GM19099 (cell line): ENCODE measurements around the gene MYL12B.
A peak's percentile ranks its signal among the peaks of the same experiment; 100 is the strongest.

Experiments
- POLR2A ChIP-seq: IDR thresholded peaks from 3 replicates; pipeline ENCODE4 v1.6.1; 2011; ENCODE audit warnings: low read depth; ENCODE audit not compliant: insufficient read length; ENCODE audit errors: extremely low read depth

The MYL12B gene

DNA sequence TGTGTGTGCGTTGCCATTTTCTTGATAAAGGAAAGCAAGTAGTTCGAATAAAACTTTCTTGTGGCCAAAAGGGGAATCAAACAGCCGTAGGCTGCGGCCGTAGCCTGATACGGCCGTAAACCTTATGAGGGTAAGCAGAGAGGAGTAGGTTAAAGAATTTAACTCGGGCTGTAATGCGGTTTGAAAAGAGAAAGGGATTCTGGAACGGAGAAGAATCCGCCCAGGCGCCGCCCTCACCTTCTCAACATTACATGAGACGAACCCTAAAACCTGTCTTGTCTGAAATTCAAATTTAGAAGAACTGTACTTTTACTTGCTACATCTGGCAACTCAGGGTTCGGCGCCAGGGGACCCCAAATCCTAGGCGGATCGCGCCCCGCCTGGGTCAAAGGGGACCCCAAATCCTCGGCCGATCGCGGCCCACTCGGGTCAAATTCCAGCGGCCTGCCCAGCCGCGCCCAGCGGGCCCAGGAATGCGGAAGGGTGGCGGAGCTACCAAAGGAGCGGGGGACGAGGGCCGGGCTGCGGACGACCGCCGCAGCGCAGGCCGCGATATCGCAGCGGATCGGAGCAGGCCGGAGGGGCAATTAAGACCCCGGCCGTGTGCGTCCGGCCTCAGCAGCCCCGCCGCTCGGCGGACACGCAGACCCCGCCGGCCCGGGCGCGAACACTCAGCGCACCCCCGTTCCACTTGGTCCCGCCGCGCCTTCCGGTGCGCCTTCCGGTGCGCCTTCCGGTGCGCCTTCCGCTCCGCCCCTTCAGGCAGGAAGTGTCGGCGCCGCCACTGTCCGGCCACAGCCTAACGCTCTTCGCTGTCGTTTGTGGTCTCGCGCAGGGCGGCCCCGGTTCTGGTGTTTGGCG, at the start of gene MYL12B:
TSS of gene MYL12B (plus strand) at position 761 of the 861 bp plus-strand sequence. CDS start 10,766 bp downstream, outside the sequence.
- peak; percentile 83 for TF ChIP-seq POLR2A

DNA sequence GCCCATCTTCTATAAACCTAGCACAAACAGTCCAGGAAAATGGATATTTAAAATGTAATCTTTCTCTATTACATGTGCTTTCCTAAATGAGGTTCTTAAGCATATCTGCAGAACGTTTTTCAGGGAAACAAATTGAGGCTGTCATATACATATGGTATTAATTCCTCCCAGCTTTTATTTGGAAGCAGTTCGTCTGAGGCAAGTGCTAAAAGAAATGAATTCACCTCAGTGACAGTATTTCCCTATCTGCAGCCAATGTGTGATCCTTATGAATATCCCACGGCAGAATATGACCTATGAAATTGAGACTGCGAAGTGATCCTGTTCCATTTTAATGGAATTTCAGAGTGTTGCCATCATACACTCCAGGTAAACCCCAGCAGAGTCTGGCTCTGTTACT, 49.3 kb upstream of the MYL12B start:
- no peak for TF ChIP-seq POLR2A

DNA sequence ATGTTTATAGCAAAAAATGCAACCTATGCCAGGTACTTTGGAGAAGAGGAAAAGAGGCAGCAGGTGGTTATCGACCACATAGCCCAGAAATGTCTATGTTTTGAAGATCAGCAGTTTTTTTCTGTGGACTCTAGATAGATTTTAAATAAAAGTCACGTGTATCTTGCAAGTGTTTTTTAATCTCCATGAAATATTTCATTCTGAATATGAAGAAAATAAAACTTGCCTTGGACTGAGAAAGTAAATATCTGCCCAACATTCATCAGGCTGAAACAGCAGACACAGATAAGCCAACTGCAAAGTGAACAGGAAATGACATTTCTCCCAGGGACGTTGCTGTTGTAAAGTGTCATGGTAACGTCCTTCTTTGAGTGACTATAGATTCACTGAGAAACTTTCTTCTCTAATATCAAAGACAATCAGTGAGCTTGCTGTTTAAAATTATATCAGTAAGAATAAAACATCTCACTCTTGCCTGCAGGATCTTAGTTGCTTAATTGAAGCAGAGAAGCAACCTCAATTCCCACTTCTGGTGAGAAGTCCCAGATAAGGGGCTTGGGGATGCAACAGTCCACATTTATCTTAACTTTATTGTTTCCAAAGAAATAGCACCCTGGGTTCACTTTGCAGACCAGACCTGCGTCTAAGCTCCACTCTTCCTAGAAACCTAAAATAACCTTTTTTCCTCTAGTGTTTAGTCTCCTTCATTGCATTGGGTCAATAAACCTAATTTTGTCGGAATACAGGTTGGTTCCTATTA, 48.5 kb upstream of the MYL12B start:
- TF ChIP-seq POLR2A, result no peak

DNA sequence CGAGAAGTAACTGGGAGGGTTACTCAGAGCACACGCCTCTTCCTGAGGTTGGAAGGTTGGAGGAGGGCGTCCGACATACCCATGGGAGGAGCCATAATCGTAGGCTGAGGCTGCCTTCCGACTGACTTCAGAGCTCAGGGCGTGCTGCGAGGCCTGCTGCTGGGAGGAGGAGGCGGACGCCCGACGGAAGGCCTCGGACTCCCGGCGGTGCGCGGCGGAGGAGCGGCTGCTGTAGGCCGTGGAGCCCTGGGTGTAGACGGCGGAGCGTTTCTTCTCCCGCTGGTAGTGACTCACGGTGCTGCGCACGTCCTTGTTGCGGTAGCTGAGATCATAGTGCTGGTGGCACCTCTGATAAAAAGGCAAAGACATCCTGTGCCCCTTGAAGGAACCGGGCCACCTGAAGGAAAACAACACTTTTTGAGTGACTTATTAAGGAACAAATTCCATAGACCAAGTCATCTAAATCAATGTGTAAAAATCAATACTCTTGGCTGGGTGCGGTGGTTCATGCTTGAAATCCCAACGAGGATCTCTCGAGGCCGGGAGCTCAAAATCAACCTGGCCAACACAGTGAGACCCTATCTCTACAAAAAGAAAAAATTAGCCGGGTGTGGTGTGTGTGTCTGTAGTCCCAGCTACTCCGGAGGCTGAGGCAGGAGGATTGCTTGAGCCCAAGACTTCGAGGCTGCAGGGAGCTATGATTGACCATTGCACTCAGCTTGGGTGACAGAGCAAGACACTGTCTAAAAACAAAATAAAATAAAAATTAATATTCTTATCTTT, 46.9 kb upstream of the MYL12B start:
- TF ChIP-seq POLR2A, result no peak

DNA sequence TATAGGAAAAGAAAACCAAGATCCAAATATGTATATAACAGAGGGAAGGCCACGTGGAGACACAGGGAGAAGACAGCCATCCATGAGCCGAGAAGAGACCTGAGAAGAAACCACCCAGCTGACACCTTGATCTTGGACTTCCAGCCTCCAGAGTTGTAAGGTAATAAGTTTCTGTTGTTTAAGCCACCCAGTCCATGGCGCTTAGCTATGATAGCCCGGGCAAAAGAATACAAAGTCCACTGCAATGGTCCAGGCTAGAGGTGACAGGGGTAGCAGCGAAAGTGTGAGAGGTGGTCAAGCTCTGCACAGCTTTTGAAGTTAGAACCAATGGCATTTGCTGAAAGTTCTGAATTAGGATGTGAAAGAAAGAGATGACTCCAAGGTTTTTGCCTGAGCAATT, 44.9 kb upstream of the MYL12B start:
- no peak for TF ChIP-seq POLR2A

DNA sequence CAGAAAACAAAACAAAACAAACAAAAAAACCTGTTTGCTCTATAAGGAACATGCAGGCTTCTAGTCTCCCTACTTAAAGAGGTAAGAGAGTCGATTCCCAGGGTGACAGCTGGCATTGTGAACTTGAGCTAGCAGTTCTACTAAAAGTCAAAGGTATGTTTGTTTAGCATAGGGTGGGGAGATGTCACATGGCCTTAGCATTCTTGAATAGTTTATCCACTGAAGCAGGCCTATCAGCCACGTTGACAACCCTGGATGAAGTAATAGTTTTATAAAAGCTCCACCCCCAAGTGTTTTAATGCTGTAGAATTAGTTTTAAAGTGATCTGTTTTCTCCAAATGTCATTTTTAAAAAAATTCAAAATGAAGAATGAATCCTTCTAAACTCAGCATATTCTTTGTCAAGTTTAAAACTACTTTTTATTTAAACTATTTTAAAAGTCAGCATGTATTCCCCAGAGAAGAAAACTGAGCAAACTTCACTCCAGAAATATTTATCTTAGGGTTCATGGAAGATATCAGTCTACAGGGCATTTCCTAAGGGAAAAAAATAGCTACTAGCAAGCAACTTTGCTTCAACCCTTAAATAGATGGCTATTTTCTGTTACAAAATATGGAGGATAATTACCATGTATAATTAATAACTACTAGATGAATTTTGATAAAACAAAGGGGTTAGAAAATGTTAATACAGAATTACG, 43.8 kb upstream of the MYL12B start:
- no peak for TF ChIP-seq POLR2A

DNA sequence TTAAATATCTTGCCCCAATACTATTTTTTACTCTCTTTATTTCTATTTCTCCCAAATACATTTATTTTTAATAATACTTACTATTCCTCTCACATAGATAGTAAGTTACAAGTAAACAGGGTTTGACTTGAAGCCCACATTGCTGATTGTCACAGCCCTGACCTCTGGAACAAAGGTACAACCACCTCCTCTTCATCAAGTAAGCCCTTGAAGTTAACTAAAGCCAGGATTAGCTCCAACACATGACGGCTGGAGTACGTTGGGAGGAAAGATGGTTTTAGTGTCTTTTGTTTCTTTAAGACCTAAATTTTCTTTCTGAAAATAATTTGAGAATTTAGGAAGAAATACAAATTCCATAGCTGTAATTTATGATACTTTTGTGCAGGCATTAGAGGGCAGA, 43.1 kb upstream of the MYL12B start:
- no peak for TF ChIP-seq POLR2A

DNA sequence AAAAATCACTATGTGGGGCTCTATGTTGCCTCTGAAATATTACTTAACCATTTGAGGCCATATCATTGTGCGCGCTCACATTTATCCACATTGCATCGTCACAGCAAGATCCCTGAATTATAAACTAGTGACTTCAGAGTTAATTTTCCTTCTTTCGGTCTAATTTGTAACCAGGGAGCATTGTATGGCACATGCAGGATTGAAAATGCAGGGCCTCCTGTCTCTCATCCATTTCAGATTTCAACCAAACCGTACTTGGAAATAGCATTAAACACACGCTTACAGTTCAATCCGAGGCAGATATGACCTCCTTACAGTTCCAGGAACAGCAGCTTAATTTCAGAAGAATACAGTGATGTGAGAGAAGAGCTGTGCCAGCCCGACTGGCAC, 42.7 kb upstream of the MYL12B start:
- no peak for TF ChIP-seq POLR2A

DNA sequence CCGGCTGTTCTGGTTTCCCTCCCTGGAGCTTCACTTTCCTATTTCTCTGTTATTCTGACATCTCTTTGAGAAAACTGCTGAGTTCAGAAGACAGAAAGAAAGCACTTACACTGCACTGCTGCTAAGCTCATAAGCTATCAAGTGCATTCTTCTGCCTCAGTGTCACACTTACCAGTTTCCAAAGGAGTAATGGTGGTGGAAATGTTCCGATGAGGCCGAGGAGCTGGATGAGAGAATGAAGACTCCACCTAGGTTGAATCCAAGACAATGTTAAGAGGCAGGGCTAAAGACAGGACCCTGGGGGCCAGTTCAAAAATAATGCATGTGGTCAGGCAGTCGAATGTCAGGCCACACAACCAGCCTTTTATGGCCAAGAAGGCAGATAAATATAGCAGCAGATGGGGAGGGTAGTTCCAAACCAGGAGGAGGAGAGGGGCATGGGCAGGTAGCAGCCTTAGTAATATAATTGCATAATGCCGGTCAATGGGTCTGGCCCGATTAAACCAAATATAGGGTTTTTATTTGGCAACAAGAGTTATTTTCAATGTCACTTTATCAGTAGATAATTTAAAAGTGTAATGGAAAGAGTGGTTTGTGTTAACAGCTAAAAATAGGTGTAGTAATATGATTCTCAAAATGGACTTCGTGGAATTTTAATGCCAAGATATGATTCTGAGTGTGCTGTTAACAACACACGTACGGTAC, 42.1 kb upstream of the MYL12B start, which contains the start of gene MYOM1:
TSS of gene MYOM1 (minus strand) at position 338 of the 705 bp plus-strand sequence. CDS start 4,745 bp downstream, outside the sequence.
- TF ChIP-seq POLR2A, result no peak

DNA sequence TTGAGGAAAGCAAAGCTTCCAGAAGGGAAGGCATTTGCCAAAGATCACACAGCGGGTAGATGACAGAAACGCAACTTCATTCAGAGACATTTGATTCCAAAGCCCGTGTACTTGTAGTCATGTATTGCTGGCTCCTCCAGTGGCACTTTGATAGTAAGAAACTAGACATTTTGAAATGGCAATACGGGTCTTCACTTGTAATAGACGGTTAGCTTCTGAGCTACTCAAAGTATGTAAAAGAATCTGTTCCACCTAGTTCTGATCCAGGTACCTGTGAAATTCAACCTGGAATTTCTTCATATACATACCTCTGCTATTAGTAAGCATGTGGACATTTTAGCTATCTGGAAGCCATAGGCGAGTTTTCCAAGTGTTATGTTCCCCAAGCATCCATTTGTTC, 40.4 kb upstream of the MYL12B start:
- no peak for TF ChIP-seq POLR2A

DNA sequence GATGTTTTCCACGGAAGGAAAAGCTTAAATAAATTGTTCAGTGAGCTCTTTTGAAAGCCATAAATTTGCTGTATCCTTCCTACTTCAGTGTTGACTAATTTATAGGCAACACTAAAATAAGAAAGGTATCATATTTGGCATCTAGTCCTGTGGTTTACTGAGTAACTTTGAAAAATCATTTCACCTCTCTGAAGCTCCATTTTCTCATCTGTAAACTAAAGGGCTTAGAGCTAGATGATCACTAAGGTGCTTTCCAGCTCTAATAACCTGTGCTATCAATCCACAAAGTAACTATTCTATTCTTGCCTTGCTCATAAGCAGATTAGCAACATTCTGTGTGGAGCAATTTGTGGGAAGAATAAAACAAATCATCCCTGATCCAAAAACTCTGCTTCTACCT, 38.6 kb upstream of the MYL12B start:
- no peak for TF ChIP-seq POLR2A

DNA sequence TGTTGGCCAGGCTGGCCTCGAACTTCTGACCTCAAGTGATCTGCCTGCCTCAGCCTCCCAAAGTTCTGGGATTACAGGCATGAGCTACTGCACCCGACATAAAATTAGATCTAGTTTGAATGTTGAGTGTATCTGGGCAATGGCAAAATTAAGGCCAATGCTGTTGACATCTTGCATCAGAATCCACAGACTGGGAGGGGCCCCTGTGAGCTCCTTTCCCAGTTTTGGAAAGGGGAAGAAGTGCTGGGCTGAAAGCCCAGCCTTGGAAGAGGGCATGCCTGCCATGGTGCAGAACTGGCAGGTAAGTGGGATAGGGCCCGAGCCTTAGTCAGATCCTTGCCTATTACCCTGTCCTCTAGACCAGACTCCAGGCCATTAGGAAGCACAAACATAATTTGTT, 37.7 kb upstream of the MYL12B start:
- no peak for TF ChIP-seq POLR2A

DNA sequence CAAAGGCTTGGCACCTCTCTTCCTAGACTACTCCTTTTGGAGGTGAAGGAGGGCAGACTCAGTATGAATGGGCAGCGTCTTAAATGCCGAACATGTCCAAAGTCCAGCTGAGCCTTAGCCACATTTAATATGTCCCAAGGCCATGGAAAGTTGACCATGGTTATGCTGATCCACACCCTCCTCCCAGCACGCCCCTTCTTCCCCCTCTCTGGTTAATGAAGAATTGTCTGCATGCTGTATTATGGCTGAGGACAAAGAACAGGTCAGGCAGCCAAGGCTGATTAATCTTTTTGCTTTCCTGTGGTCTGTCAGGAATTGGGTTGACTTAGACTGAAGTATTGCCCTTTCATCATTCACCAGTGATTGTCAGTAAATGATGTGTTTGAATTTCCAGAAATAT, 36.3 kb upstream of the MYL12B start:
- TF ChIP-seq POLR2A, result no peak

DNA sequence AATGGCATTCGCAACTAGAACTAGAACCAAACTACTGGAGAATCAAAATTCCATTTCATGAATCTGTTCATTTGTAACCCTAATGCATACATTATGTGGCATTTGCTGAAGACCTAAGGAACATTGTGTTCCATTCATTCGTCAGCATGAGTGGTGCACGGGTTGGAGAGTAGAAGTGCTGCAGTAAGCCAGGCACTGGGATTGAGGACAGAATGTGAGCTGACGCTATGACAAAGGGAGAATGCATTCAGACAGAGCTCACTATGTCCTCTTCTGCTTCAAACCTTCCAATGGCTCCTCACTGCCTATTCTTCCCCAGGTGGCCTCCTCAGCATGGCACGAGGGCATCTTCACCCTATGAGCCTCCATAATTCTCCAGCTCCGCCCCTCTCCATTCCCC, 35.9 kb upstream of the MYL12B start:
- TF ChIP-seq POLR2A, result no peak
